Dendritic cell treated with granulocyte-macrophage colony-stimulating factor and Interleukin-4, amounts not matched to agents 40 ng/mL and 50 ng/mL, for 4 days (primary cell): ENCODE results near the gene ARL16.
A peak's percentile ranks its signal among the peaks of the same experiment; 100 is the strongest.

Experiments used
- H3K27ac Mint-ChIP-seq: one replicate; pipeline ENCODE4 v1.8.0; 2022; ENCODE audit warnings: mild to moderate bottlenecking, mixed read lengths
- H3K27me3 Mint-ChIP-seq: one replicate; pipeline ENCODE4 v1.8.0; 2022; ENCODE audit warnings: mild to moderate bottlenecking, mixed read lengths
- H3K36me3 Mint-ChIP-seq: one replicate; pipeline ENCODE4 v1.8.0; 2022; ENCODE audit warnings: low read depth, mixed read lengths
- H3K4me1 Mint-ChIP-seq: one replicate; pipeline ENCODE4 v1.8.0; 2022; ENCODE audit warnings: low read depth, mixed read lengths
- H3K4me3 Mint-ChIP-seq: one replicate; pipeline ENCODE4 v1.8.0; 2022; ENCODE audit warnings: mild to moderate bottlenecking, moderate library complexity, mixed read lengths
- H3K9me3 Mint-ChIP-seq: one replicate; pipeline ENCODE4 v1.8.0; 2022; ENCODE audit warnings: mixed read lengths
- intact Hi-C: fragments of 100-400 bp; cut with micrococcal nuclease; formaldehyde crosslinking; loops from one replicate; pipeline ENCODE4 v1.15.0; 2022

ARL16 gene

GRCh38 chr17:81715872-81716673 is 32.5 kb upstream of the ARL16 start:
- intact Hi-C loops = no loop called here
- H3K4me1 Mint-ChIP-seq = peaks cover 30% of the 10 kb centered on the region
- H3K27ac Mint-ChIP-seq = no peak overlapping the region
- no peaks in the 10 kb centered on the region for H3K36me3 Mint-ChIP-seq
- no peak overlapping the region for H3K4me3 Mint-ChIP-seq
- H3K27me3 Mint-ChIP-seq = no peaks in the 10 kb centered on the region
- H3K9me3 Mint-ChIP-seq = no peaks in the 10 kb centered on the region

DNA sequence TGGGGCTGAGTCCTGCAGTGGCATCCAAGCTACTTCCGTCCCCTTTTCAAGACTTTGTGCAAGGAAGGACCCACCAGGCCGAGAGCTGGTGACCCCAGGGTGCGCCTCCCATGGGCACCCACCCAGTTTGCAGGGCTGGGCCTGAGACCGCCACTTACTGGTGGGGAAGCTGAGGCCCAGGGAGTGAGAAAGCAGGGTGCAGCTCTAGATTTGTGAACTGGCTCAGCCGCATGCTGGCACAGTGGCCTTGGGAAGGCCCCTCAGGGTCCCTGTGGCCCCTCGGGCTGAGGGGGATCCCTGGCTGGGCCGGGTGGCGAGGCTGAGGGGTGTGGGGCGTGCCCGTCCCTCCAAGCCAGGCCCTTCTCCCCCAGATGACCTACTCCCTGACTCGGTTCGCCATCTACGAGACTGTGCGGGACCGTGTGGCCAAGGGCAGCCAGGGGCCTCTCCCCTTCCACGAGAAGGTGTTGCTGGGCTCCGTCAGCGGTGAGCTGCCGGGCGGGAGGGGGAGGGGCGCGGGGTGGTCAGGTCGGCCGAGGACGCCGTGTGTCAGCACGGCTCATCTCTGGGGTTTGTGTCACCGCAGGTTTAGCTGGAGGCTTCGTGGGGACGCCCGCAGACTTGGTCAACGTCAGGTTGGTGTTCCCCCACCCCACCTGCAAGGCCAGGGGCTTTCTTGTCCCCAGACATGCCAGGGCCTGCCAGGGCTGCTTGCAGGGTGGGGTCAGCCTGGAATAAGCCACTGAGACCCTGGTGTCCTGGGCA is 31.7 kb upstream of the ARL16 start:
- H3K9me3 Mint-ChIP-seq = no peaks in the 10 kb centered on the region
- H3K27me3 Mint-ChIP-seq = peaks cover 3% of the 10 kb centered on the region
- H3K4me3 Mint-ChIP-seq = no peak overlapping the region
- H3K36me3 Mint-ChIP-seq = no peaks in the 10 kb centered on the region
- H3K4me1 Mint-ChIP-seq = peaks cover 33% of the 10 kb centered on the region
- intact Hi-C loops = no loop called here
- H3K27ac Mint-ChIP-seq = no peak overlapping the region

DNA sequence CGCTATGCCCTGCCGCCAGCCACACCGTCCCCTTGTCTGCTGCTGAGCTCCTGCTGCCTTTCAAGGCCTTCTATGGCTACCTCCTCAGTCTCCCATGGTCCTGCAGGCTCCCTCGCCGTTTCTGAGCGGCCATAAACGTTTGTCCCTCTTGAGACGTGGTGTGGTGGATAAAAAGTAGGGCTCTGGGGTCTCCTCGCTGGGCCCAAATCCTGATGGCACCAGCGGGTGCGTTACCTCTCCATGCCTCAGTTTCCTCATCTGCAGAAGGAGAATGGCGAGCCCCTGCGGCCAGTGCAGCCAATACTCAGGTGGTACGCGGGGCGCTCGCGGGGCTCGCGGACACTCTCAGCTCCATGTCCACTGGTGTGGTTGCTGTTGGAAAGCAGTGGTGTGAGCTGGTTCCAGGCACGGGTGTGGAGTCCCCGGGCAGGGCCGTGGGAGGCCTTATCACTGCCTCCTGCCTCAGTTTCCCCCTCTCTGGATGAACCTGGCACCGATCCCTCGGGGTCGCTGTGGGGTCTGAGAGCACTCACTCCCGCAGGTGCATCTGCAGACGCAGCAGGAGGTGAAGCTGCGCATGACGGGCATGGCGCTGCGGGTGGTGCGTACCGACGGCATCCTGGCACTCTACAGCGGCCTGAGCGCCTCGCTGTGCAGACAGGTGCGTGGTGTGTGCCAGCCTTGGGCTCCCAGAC is 31.0 kb upstream of the ARL16 start:
- H3K9me3 Mint-ChIP-seq = no peaks in the 10 kb centered on the region
- no peak overlapping the region for H3K4me3 Mint-ChIP-seq
- H3K27me3 Mint-ChIP-seq = peaks cover 3% of the 10 kb centered on the region
- H3K36me3 Mint-ChIP-seq = no peaks in the 10 kb centered on the region
- no peak overlapping the region for H3K27ac Mint-ChIP-seq
- intact Hi-C loops = no loop called here
- H3K4me1 Mint-ChIP-seq = peaks cover 38% of the 10 kb centered on the region

DNA sequence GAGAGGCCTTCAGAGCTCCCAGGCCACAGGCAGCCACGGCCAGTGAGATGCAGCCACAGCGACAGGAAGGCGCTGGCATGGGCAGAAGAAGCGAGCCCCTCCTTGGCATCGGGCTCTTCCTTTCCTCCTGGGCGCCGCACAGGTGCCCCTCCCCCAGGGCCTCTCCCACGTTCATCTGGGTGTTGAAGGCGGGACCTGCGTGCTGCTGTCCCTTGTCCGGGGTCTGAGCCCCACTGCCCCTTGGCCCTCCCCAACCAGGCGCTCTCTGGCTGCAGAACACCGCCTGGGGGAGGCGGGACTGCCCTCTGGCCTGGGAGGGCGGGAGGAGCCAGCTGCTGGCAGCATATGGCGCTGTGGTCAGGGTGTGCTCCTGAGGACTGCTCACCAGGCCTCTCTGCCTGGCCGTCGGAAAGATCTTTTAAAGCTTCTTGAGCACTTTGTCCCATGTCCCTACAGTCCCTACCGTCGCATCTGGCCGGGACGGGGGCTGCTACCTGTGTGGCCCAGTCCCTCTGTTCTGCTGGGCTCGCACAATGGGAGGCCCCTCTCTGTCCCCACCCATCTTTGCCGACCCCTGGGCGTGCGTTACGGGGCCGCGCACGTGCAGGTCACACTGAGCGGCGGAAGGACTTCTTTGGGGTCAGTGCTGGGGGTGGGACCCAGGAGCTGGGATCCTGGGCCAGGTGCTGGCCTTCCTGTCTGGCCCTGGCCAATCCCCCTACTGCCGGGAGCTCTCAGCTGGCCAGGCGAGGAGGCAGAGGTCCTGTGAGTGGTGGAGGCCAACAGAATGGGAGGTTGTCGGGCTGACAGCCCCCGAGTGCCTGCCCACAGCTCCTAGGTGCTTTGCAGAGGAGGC is 30.2 kb upstream of the ARL16 start:
- no peak overlapping the region for H3K4me3 Mint-ChIP-seq
- intact Hi-C loops = no loop called here
- peaks cover 3% of the 10 kb centered on the region for H3K27me3 Mint-ChIP-seq
- H3K27ac Mint-ChIP-seq = no peak overlapping the region
- peaks cover 4% of the 10 kb centered on the region for H3K36me3 Mint-ChIP-seq
- no peaks in the 10 kb centered on the region for H3K9me3 Mint-ChIP-seq
- H3K4me1 Mint-ChIP-seq = peaks cover 38% of the 10 kb centered on the region

GRCh38 chr17:81713004-81713555 is 29.5 kb upstream of the ARL16 start:
- H3K27ac Mint-ChIP-seq = peak overlapping the region; percentile 36
- peak overlapping the region; percentile 73 for H3K4me3 Mint-ChIP-seq
- intact Hi-C loops = no loop called here
- no peaks in the 10 kb centered on the region for H3K9me3 Mint-ChIP-seq
- H3K4me1 Mint-ChIP-seq = peaks cover 38% of the 10 kb centered on the region
- H3K36me3 Mint-ChIP-seq = peaks cover 10% of the 10 kb centered on the region
- peaks cover 3% of the 10 kb centered on the region for H3K27me3 Mint-ChIP-seq

- intact Hi-C loops = loop anchor here (1.0 kb wide), 1 partner anchor 9 kb away; the partner anchor contains the start of gene MRPL12
- H3K27me3 Mint-ChIP-seq = peaks cover 3% of the 10 kb centered on the region
- H3K27ac Mint-ChIP-seq = peak overlapping the region; percentile 36
- H3K4me1 Mint-ChIP-seq = peaks cover 38% of the 10 kb centered on the region
- H3K36me3 Mint-ChIP-seq = peaks cover 15% of the 10 kb centered on the region
- H3K4me3 Mint-ChIP-seq = peak overlapping the region; percentile 73
- no peaks in the 10 kb centered on the region for H3K9me3 Mint-ChIP-seq
These were observed 28.9 kb upstream of the ARL16 start for GRCh38 chr17:81712468-81713003.

GRCh38 chr17:81711814-81712467 is 28.3 kb upstream of the ARL16 start, which contains the start of gene SLC25A10:
TSS of gene SLC25A10 (plus strand) at chr17:81712284. CDS start at chr17:81712427, 143 bp downstream.
- Mint-ChIP-seq H3K27me3 (peaks cover 3% of the 10 kb centered on the region), H3K4me3 (peak within 1 kb of the TSS; percentile 73), H3K27ac (peak within 1 kb of the TSS; percentile 56), H3K4me1 (peaks cover 38% of the 10 kb centered on the region), H3K36me3 (peaks cover 21% of the 10 kb centered on the region), H3K9me3 (no peaks in the 10 kb centered on the region)
- intact Hi-C loops = loop anchor here (1.0 kb wide), 1 partner anchor 9 kb away; the partner anchor contains the start of gene MRPL12

- H3K4me1 Mint-ChIP-seq = peaks cover 38% of the 10 kb centered on the region
- H3K9me3 Mint-ChIP-seq = no peaks in the 10 kb centered on the region
- peak overlapping the region; percentile 46 for H3K4me3 Mint-ChIP-seq
- intact Hi-C loops = no loop called here
- H3K36me3 Mint-ChIP-seq = peaks cover 33% of the 10 kb centered on the region
- H3K27me3 Mint-ChIP-seq = peaks cover 3% of the 10 kb centered on the region
- peak overlapping the region; percentile 56 for H3K27ac Mint-ChIP-seq
These were observed 27.1 kb upstream of the ARL16 start for GRCh38 chr17:81710514-81711308.

- Mint-ChIP-seq H3K4me1 (peaks cover 37% of the 10 kb centered on the region), H3K36me3 (peaks cover 48% of the 10 kb centered on the region), H3K9me3 (no peaks in the 10 kb centered on the region), H3K27ac (no peak overlapping the region), H3K4me3 (no peak overlapping the region), H3K27me3 (peaks cover 3% of the 10 kb centered on the region)
- intact Hi-C loops = no loop called here
These were observed 25.2 kb upstream of the ARL16 start for GRCh38 chr17:81708739-81709185.

GRCh38 chr17:81707725-81708646 is 24.4 kb upstream of the ARL16 start:
- intact Hi-C loops = no loop called here
- H3K27ac Mint-ChIP-seq = no peak overlapping the region
- H3K4me3 Mint-ChIP-seq = no peak overlapping the region
- peaks cover 3% of the 10 kb centered on the region for H3K27me3 Mint-ChIP-seq
- no peaks in the 10 kb centered on the region for H3K9me3 Mint-ChIP-seq
- peaks cover 52% of the 10 kb centered on the region for H3K36me3 Mint-ChIP-seq
- peaks cover 29% of the 10 kb centered on the region for H3K4me1 Mint-ChIP-seq
